Measurements from ENCODE around the gene KIRREL3. TPM values are rescaled to one million over a fixed set of nuclear protein-coding genes. Genes with fewer than 3 reads are reported as not detected.

The KIRREL3 gene
- total RNA-seq, 2 donors from 2014 or later = 0.61 to 0.64 TPM

DNA sequence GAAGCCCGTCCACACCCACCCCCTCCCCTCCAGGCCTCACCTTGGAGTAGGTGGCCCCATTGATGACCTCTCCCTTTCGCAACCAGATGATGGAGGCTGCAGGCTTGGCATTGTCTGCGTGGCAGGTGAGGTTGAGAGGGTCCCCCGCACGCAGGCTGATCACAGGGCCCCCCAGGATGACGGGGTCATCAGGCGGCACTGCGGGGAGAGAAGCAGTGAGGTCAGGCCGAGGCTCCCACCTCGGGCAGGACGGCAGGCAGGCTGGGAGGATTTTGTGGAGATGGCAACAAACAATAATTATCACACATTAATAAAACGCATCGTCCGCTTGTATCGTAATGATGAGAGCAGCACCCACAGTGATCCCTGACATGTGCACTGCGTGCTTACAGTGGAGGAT, 527.3 kb downstream of the KIRREL3 start:
- intact Hi-C loops (cut with DNase I) = no loop called here
- Histone ChIP-seq H3K4me3 (no peak overlapping the region), H3K9me3 (no peaks in the 10 kb centered on the region), H3K4me1 (no peaks in the 10 kb centered on the region), H3K27ac (no peak overlapping the region), H3K36me3 (no peaks in the 10 kb centered on the region), H3K27me3 (no peaks in the 10 kb centered on the region), H3K9ac (ENCODE audit: low read depth in 2 of 2, low read length in 2 of 2) (no peak overlapping the region)
- TF ChIP-seq, protein P1, sequence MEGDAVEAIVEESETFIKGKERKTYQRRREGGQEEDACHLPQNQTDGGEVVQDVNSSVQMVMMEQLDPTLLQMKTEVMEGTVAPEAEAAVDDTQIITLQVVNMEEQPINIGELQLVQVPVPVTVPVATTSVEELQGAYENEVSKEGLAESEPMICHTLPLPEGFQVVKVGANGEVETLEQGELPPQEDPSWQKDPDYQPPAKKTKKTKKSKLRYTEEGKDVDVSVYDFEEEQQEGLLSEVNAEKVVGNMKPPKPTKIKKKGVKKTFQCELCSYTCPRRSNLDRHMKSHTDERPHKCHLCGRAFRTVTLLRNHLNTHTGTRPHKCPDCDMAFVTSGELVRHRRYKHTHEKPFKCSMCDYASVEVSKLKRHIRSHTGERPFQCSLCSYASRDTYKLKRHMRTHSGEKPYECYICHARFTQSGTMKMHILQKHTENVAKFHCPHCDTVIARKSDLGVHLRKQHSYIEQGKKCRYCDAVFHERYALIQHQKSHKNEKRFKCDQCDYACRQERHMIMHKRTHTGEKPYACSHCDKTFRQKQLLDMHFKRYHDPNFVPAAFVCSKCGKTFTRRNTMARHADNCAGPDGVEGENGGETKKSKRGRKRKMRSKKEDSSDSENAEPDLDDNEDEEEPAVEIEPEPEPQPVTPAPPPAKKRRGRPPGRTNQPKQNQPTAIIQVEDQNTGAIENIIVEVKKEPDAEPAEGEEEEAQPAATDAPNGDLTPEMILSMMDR (IDR thresholded peaks at IDR 0.05) = no peak
- DNase-seq = no peak

DNA sequence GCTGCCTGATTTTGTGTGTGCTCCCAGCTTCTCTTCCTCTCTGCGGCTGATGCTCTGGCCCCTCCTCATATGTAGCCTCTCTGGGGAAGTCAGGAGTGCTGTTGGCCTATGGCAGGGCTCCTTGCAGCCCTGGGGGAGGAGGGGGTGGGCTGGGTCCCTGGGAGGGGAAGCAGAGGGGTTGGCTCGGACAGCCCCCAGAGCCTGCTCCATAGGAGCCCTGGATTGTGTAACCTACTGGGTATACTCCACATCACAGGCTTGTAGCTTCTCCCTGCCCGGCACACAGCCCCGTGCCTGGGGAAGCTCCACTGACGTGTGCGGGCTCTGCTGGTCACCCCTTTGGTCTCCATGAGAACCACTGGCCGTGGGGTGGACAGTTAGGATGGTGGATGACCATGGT, 531.3 kb downstream of the KIRREL3 start:
- intact Hi-C loops (cut with DNase I) = no loop called here
- no peaks in the 10 kb centered on the region for H3K4me1 ChIP-seq
- no peaks in the 10 kb centered on the region for H3K36me3 ChIP-seq
- H3K4me3 ChIP-seq = no peak overlapping the region
- H3K9ac ChIP-seq (ENCODE audit: low read depth in 2 of 2, low read length in 2 of 2) = no peak overlapping the region
- TF ChIP-seq, protein P1 (IDR thresholded peaks at IDR 0.05) = no peak
- H3K27ac ChIP-seq = no peak overlapping the region
- no peaks in the 10 kb centered on the region for H3K9me3 ChIP-seq
- DNase-seq = no peak
- H3K27me3 ChIP-seq = no peaks in the 10 kb centered on the region

- H3K9me3 ChIP-seq = no peaks in the 10 kb centered on the region
- no peaks in the 10 kb centered on the region for H3K4me1 ChIP-seq
- no peak overlapping the region for H3K4me3 ChIP-seq
- H3K27me3 ChIP-seq = no peaks in the 10 kb centered on the region
- DNase-seq = no peak
- H3K36me3 ChIP-seq = no peaks in the 10 kb centered on the region
- intact Hi-C loops (cut with DNase I) = no loop called here
- no peak overlapping the region for H3K9ac ChIP-seq (ENCODE audit: low read depth in 2 of 2, low read length in 2 of 2)
- H3K27ac ChIP-seq = no peak overlapping the region
- TF ChIP-seq, protein P1 (IDR thresholded peaks at IDR 0.05) = no peak
These were observed 532.5 kb downstream of the KIRREL3 start for GRCh38 chr11:126468102-126468521.

DNA sequence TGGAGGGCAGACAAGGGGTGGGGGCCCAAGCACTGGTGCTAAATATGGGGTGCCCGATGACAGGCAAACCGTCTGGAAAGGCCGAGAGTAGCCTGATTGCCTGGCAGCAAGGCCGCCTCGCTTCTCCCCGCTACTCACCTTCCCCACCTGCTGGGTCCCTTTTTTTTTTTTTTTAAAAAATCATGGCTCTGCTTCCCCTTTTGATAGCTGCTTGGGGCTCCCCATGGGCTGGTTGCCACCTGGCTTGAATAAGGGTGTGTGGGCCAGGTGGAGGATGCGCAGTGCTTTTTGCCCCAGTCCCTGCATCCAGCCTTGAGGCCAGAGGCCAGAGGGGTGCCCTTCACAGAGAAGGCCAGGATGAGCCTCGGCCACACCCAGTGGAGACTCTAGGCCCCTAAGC, 533.1 kb downstream of the KIRREL3 start:
- DNase-seq = no peak
- Histone ChIP-seq H3K4me3 (no peak overlapping the region), H3K27ac (no peak overlapping the region), H3K9me3 (no peaks in the 10 kb centered on the region), H3K36me3 (no peaks in the 10 kb centered on the region), H3K9ac (ENCODE audit: low read depth in 2 of 2, low read length in 2 of 2) (no peak overlapping the region), H3K27me3 (no peaks in the 10 kb centered on the region), H3K4me1 (no peaks in the 10 kb centered on the region)
- intact Hi-C loops (cut with DNase I) = no loop called here
- TF ChIP-seq, protein P1 (IDR thresholded peaks at IDR 0.05) = no peak

DNA sequence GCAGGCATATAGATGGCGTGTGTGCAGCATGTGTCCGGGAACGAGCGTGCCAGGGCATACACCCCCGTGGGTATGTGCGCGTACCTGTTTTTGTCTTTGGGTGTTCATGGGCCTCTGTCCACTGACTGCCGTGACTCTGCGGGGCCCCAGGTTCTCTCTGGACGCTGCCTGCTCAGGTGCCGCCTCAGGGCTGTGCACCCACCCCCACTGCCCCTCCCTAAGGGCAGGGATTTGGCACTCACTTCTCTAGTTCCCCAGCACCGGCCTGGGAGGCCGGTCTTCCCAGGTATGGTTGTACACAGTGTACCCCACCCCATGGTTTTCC, 533.6 kb downstream of the KIRREL3 start:
- no peaks in the 10 kb centered on the region for H3K9me3 ChIP-seq
- TF ChIP-seq, protein P1 (IDR thresholded peaks at IDR 0.05) = no peak
- no peak overlapping the region for H3K27ac ChIP-seq
- H3K27me3 ChIP-seq = no peaks in the 10 kb centered on the region
- H3K4me3 ChIP-seq = no peak overlapping the region
- no peaks in the 10 kb centered on the region for H3K4me1 ChIP-seq
- H3K36me3 ChIP-seq = no peaks in the 10 kb centered on the region
- no peak for DNase-seq
- intact Hi-C loops (cut with DNase I) = no loop called here
- no peak overlapping the region for H3K9ac ChIP-seq (ENCODE audit: low read depth in 2 of 2, low read length in 2 of 2)
